ENCODE measurements around the gene GUCY1A1. TPM values are rescaled to one million over a fixed set of nuclear protein-coding genes. Genes with fewer than 3 reads are reported as not detected.

Gene GUCY1A1
- total and polyA plus RNA-seq, 2 of the 4 experiments (the other 2 are of a cell fraction) = 0.19 to 0.54 TPM

- no peak overlapping the region for H2AK5ac ChIP-seq (ENCODE audit: low read depth, low read length)
- ATAC-seq (ENCODE audit: low read depth) (no peak), DNase-seq (no peak)
- no peaks in the 10 kb centered on the region; the same call in 1 of the 2 replicates for H3K27me3 ChIP-seq (ENCODE audit: control insufficient read depth, insufficient read depth, low read length)
- H2BK5ac ChIP-seq (ENCODE audit: low read depth, low read length, poor library complexity, severe bottlenecking) = no peak overlapping the region
- no TSS peak for BruUV-seq (replicated peaks)
- H3K4me2 ChIP-seq (ENCODE audit: low read depth, low read length) = no peak overlapping the region
- no peak overlapping the region for H2BK20ac ChIP-seq (ENCODE audit: low read depth, low read length)
- no peak overlapping the region for H2AFZ ChIP-seq (replicated peaks; ENCODE audit: low read length, poor library complexity)
- H4K20me1 ChIP-seq (ENCODE audit: insufficient read depth, low read length) = no peaks in the 10 kb centered on the region
- H3K9ac ChIP-seq (ENCODE audit: low read depth, low read length) = no peak overlapping the region
- no peak overlapping the region for H2BK120ac ChIP-seq (ENCODE audit: low read depth, low read length)
- H3K14ac ChIP-seq (replicated peaks; ENCODE audit: low read depth, low read length) = no peak overlapping the region
- no peak overlapping the region for H4K91ac ChIP-seq (ENCODE audit: insufficient read depth, low read depth, low read length)
- H3K9me1 ChIP-seq (ENCODE audit: insufficient read depth, low read length) = no peaks in the 10 kb centered on the region
- in situ Hi-C loops (cut with MboI; ENCODE audit: low sequenced_read_pairs) (no loop called here), intact Hi-C loops (cut with micrococcal nuclease) (no loop called here), dilution Hi-C loops (cut with HindIII; ENCODE audit: low sequenced_read_pairs, unreplicated experiment) (no loop called here)
- no peak overlapping the region for H3K56ac ChIP-seq (ENCODE audit: extremely low read depth, insufficient read depth, low read length)
- no peaks in the 10 kb centered on the region for H3K36me3 ChIP-seq (ENCODE audit: control insufficient read depth, insufficient read depth, low read length)
- peaks cover 3% of the 10 kb centered on the region; the same call in 1 of the 2 replicates for H3K4me1 ChIP-seq (ENCODE audit: control insufficient read depth, insufficient read depth, low read length)
- no peaks in the 10 kb centered on the region for H3K79me1 ChIP-seq (ENCODE audit: low read depth in 1 of 2, low read length in 2 of 2)
- WGBS, 2 experiments (ENCODE audit: extremely low coverage in 2 of 2, insufficient read length in 1 of 2) = no CpG with 5 or more reads among the region's 3 CpGs
- H3K18ac ChIP-seq (ENCODE audit: low read depth, low read length) = no peak overlapping the region
- no peak overlapping the region for H3K4me3 ChIP-seq (ENCODE audit: insufficient read depth, low read depth, low read length)
- ChIA-PET CTCF (no interaction called here), POLR2A (ENCODE audit: unreplicated experiment) (no interaction called here)
- H4K5ac ChIP-seq (ENCODE audit: low read depth, low read length) = no peak overlapping the region
- no peak overlapping the region for H3K23ac ChIP-seq (ENCODE audit: low read depth, low read length)
- no peak overlapping the region for H4K8ac ChIP-seq (ENCODE audit: low read depth in 2 of 2, low read length in 2 of 2)
- H3K9me3 ChIP-seq (ENCODE audit: control insufficient read depth, insufficient read depth, low read length) = no peaks in the 10 kb centered on the region
- no peak overlapping the region for H3K27ac ChIP-seq (ENCODE audit: insufficient read depth, low read length)
- H2BK15ac ChIP-seq (ENCODE audit: low read depth, low read length) = no peak overlapping the region
- H3K4ac ChIP-seq (ENCODE audit: low read depth, low read length) = no peak overlapping the region
- no peak overlapping the region for H2AK9ac ChIP-seq (replicated peaks; ENCODE audit: low read depth, low read length, poor library complexity)
- no peak for TF ChIP-seq POLR2A (IDR thresholded peaks at IDR 0.05; ENCODE audit: low read depth, low read length)
- TF ChIP-seq MAFK (IDR thresholded peaks at IDR 0.05; ENCODE audit: low read depth, low read length) = no peak
- TF ChIP-seq USF2 (IDR thresholded peaks at IDR 0.05; ENCODE audit: low read depth, low read length) = no peak
- no peak for TF ChIP-seq NFE2L2 (IDR thresholded peaks at IDR 0.05; ENCODE audit: low read depth, low read length)
- TF ChIP-seq MAZ (IDR thresholded peaks at IDR 0.05; ENCODE audit: borderline replicate concordance, low read depth, low read length) = no peak
- no peak for TF ChIP-seq CTCF (conservative IDR thresholded peaks at IDR 0.05; ENCODE audit: low read depth, low read length)
- TF ChIP-seq MXI1 (IDR thresholded peaks at IDR 0.05; ENCODE audit: borderline replicate concordance, low read depth, low read length) = no peak
- no peak for TF ChIP-seq CHD1 (IDR thresholded peaks at IDR 0.05; ENCODE audit: low read depth, low read length)
- no peak for TF ChIP-seq RFX5 (IDR thresholded peaks at IDR 0.05; ENCODE audit: low read depth, low read length)
- TF ChIP-seq FOS (IDR thresholded peaks at IDR 0.05; ENCODE audit: low read depth, low read length) = no peak
- TF ChIP-seq RAD21 (IDR thresholded peaks at IDR 0.05; ENCODE audit: low read length) = no peak
- TF ChIP-seq BHLHE40 (IDR thresholded peaks at IDR 0.05; ENCODE audit: low read depth, low read length) = no peak
- no peak for TF ChIP-seq SMC3 (IDR thresholded peaks at IDR 0.05; ENCODE audit: low read depth, low read length)
- TF ChIP-seq RCOR1 (IDR thresholded peaks at IDR 0.05; ENCODE audit: insufficient replicate concordance, low read length) = no peak
- TF ChIP-seq CEBPB (IDR thresholded peaks at IDR 0.05; ENCODE audit: low read depth, low read length) = no peak
- no peak for TF ChIP-seq ELK1 (IDR thresholded peaks at IDR 0.05; ENCODE audit: borderline replicate concordance, low read depth, low read length)
Measured at GRCh38 chr4:155712846-155713245, 46.2 kb downstream of the GUCY1A1 start.
